GM21515 (cell line): ENCODE results near the gene EN2.

Experiments
- ATAC-seq: cut with Tn5 transposase; IDR thresholded peaks from one replicate; pipeline ENCODE4 v1.9.1; 2021; ENCODE audit not compliant: unreplicated experiment

EN2 gene

GRCh38 chr7:155463114-155463811 is 5.3 kb downstream of the EN2 start:
- no peak for ATAC-seq

DNA sequence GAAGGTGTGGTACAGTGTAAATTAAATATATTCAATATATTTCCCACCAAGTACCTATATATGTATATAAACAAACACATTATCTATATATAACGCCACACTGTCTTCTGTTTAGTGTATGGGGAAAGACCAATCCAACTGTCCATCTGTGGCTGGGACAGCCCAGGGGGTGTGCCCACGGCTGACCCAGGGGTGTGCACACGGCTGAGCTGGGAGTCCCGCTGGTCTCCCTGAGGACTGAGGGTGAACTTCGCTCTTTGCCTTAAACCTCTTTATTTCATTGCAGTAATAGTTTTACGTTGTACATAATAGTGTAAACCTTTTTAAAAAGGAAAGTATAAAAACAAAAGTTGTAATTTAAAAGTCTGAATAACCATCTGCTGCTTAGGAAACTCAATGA is 6.3 kb downstream of the EN2 start:
- no peak for ATAC-seq

- ATAC-seq: no peak
Measured at GRCh38 chr7:155464948-155465739, 7.2 kb downstream of the EN2 start.

DNA sequence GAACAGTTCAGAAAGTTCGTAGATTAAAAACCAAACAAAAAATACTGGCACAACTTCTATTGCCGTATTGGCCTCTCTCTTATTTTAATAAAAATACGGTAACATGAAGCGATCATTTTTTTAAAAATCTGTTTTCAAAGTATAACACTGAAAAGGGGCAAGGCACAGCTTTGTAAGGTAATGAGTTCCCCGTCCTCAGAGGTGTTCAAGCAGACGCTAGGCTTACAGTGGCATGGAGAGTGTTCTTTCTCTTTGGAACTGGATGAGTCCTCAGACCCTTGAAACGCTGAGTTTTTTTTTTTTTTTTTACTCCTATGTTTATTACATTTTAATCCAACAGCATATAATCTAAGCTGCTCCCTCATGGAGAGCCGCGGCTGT is 7.8 kb downstream of the EN2 start:
- no peak for ATAC-seq

GRCh38 chr7:155466142-155466813 is 8.3 kb downstream of the EN2 start:
- no peak for ATAC-seq

GRCh38 chr7:155466814-155467733 is 9.1 kb downstream of the EN2 start:
- peak; percentile 63 for ATAC-seq

DNA sequence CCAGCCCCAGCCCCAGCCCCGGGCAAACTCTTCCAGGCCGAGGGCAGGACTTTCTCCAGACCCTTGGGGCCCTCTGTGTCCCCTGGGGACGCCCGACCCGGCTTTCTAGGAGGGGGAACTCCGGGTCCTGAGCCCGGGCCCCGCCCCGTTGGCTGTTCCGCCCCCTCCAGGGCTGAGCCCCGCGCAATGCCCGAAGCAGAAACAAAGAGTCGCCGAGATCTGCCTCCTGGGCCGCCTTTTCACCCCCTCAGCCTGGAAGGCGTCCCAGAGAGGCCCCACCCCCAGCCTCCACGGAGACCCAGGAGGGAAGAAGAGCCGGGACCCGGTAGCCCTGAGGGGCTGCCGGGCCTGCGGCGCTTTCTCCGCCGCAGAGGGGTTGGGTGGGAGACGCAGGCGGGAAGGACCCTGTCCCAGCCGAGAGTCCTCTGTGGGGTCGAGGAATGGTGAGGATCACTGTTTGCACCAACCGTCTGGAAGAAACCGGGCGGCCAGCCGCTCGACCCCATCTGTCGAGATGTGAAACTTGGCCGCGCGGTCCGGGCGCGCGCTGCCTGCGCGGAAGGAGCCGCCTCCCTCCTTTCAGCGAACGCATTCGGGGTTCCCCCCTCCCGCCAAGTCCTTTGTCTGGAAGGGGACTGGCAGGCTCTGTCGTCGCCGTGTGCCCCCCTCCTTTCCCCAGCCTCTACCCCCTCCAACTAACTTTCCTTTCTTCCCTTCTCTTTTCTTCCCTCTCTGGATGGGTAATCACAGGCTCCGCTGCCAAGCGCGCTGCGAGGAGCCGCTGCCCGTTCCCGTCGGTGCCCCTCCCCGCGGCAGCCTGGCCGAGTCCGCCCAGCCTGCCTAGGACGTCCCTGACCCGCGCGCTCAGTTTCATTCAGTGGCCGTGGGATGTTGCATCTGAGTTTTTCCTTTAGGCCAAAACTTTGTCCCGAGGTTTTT is 10.2 kb downstream of the EN2 start:
- no peak for ATAC-seq

GRCh38 chr7:155468785-155469148 is 10.8 kb downstream of the EN2 start:
- ATAC-seq: no peak

- ATAC-seq: no peak
Measured at GRCh38 chr7:155469311-155470185, 11.6 kb downstream of the EN2 start.

GRCh38 chr7:155470186-155470487 is 12.2 kb downstream of the EN2 start:
- no peak for ATAC-seq

GRCh38 chr7:155470686-155471638 is 13.0 kb downstream of the EN2 start:
- ATAC-seq: no peak

DNA sequence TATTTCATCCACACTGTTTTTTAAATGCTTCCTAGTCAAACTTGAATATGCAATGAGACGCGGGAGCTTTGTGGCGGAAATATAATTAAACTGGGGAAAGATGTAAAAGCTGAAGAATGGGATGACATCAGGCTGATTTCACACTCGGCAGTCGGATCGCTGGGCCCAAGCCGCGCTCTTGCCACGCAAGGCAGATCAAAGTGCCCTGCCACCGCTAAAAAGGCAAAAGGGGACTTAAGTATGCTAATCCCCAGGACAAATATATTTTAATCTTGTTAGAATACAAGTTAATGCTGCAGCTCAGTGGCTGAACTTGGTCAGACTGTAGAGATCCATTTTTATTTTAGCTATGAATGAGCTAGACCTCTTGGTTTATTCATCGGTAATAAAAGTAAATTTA is 13.8 kb downstream of the EN2 start:
- no peak for ATAC-seq

- peak; percentile 87 for ATAC-seq
Measured at GRCh38 chr7:155477476-155477875, 19.5 kb downstream of the EN2 start.

GRCh38 chr7:155481764-155482163 is 23.8 kb downstream of the EN2 start:
- no peak for ATAC-seq

GRCh38 chr7:155482511-155483183 is 24.7 kb downstream of the EN2 start:
- no peak for ATAC-seq

DNA sequence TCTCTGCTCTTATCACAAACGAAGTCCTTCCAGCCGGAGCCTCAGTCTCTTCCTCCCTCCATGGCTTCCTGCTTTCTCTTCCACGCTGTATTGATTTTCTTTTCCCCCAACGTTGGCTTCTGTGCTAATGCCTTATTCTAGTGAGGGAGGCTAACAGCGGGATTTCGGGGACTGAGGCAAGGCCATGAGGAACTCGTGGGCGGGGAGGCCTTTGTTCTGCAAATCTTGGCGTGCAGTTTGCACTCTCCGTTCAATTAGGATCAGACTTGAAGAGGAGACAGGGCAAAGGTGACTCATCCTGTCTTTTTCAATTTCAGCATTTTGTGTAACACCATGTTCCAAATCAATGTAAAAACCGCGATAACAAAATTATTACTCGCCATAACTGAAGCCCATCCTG is 25.3 kb downstream of the EN2 start:
- ATAC-seq: no peak

DNA sequence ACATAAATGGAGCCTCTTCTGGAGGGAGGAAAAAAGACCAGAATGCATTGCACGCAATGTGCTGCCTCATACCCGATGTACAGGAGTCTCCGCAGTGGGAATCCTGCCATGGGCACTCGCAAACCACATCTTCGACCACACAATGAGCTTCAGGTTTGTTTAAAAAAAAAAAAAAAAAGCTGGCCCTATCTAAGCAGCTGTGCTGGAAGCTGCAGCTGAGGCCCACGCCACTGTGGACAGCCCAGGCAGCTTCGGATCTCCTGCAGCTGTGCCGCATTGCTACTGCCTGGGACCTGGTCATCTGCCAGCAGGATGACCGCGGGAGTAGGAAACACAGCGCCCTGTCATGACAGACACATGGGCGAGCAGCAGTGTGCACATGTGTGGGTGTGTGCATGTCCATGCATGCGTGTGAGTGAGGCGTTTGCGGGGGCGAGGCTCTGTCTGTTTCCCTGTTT is 26.0 kb downstream of the EN2 start:
- no peak for ATAC-seq
